CD14-positive monocyte (primary cell): Measurements from ENCODE around the gene ILDR2. TPM values are rescaled to one million over a fixed set of nuclear protein-coding genes. Genes with fewer than 3 reads are reported as not detected.

Experiments
- DNase-seq, 3 donors: peaks; one replicate each; pipeline ENCODE4 v3.0.0-alpha.2; 2011 to 2022
- H2AFZ ChIP-seq: 2 replicates; pipeline ENCODE4 v1.6.0; 2012; ENCODE audit warnings: mild to moderate bottlenecking, low read depth, low read length, inconsistent platforms; ENCODE audit not compliant: insufficient read depth, poor library complexity, severe bottlenecking
- H3K27ac ChIP-seq, 2 donors: 1 replicate in 1 of 2; 2 replicates in 1 of 2; pipeline ENCODE4 v1.5.1; 2012 to 2013; ENCODE audit warnings: low read length in 2 of 2, control low read depth in 1 of 2, inconsistent platforms in 1 of 2, low read depth in 1 of 2, mild to moderate bottlenecking in 1 of 2
- H3K27me3 ChIP-seq, 2 donors: one replicate each; pipeline versions ENCODE4 v1.6.0 to v1.6.1; 2011 to 2013; ENCODE audit warnings: low read length in 2 of 2; ENCODE audit not compliant: control insufficient read depth in 2 of 2, insufficient read depth in 2 of 2
- H3K36me3 ChIP-seq, 2 donors: replicated peaks in 1 of 2; 1 replicate in 1 of 2; 2 replicates in 1 of 2; pipeline versions ENCODE4 v1.5.1 to v1.6.1; 2012 to 2013; ENCODE audit warnings: low read length in 2 of 2, control low read depth in 1 of 2, inconsistent platforms in 1 of 2, mild to moderate bottlenecking in 1 of 2; ENCODE audit not compliant: insufficient read depth in 2 of 2, control insufficient read depth in 1 of 2
- H3K4me1 ChIP-seq, 2 donors: 1 replicate in 1 of 2; 2 replicates in 1 of 2; pipeline versions ENCODE4 v1.5.1 to v1.6.1; 2012 to 2013; ENCODE audit warnings: low read length in 2 of 2, control low read depth in 1 of 2, inconsistent platforms in 1 of 2, mild to moderate bottlenecking in 1 of 2, moderate library complexity in 1 of 2; ENCODE audit not compliant: insufficient read depth in 2 of 2, control insufficient read depth in 1 of 2
- H3K4me2 ChIP-seq: replicated peaks from 2 replicates; pipeline ENCODE3; 2012; ENCODE audit warnings: low read length, moderate library complexity, mild to moderate bottlenecking; ENCODE audit not compliant: poor library complexity, severe bottlenecking; ENCODE audit errors: extremely low read depth
- H3K4me3 ChIP-seq, 3 experiments: fragments of 200-600 bp in 1 of 3; sonication (generic) in 1 of 3; replicated peaks in 1 of 3; 1 replicate in 2 of 3; 2 replicates in 1 of 3; pipeline ENCODE4 v1.5.1; 2011 to 2013; ENCODE audit warnings: low read length in 3 of 3, mild to moderate bottlenecking in 3 of 3, control low read depth in 2 of 3, low read depth in 2 of 3, inconsistent platforms in 1 of 3, moderate library complexity in 1 of 3
- H3K79me2 ChIP-seq: 2 replicates; pipeline ENCODE4 v1.6.0; 2012; ENCODE audit warnings: mild to moderate bottlenecking, control low read depth, inconsistent platforms, low read length, moderate library complexity; ENCODE audit not compliant: insufficient read depth
- H3K9ac ChIP-seq: 2 replicates; pipeline ENCODE4 v1.6.0; 2017; ENCODE audit warnings: low read length, mild to moderate bottlenecking; ENCODE audit not compliant: insufficient read depth, poor library complexity, severe bottlenecking
- H3K9me3 ChIP-seq, 2 donors: replicated peaks in 1 of 2; 1 replicate in 1 of 2; 2 replicates in 1 of 2; pipeline versions ENCODE4 v1.5.1 to v1.6.1; 2012 to 2013; ENCODE audit warnings: low read length in 2 of 2, control low read depth in 1 of 2; ENCODE audit not compliant: control insufficient read depth in 1 of 2, insufficient read depth in 1 of 2
- H4K20me1 ChIP-seq: 2 replicates; pipeline ENCODE4 v1.6.0; 2012; ENCODE audit warnings: mild to moderate bottlenecking, low read length, control low read depth, moderate library complexity; ENCODE audit not compliant: insufficient read depth
- H3K27ac Mint-ChIP-seq, 7 donors: one replicate each; pipeline ENCODE4 v1.8.0; 2020; ENCODE audit warnings: mild to moderate bottlenecking in 7 of 7, mixed read lengths in 7 of 7, moderate library complexity in 6 of 7, inconsistent platforms in 2 of 7
- H3K27me3 Mint-ChIP-seq, 3 donors: one replicate each; pipeline ENCODE4 v1.8.0; 2021 to 2022; ENCODE audit warnings: low read depth in 3 of 3, mild to moderate bottlenecking in 3 of 3, mixed read lengths in 3 of 3, moderate library complexity in 3 of 3, inconsistent platforms in 1 of 3
- H3K36me3 Mint-ChIP-seq, 2 donors: one replicate each; pipeline ENCODE4 v1.8.0; 2020; ENCODE audit warnings: mixed read lengths in 2 of 2, inconsistent platforms in 1 of 2, mild to moderate bottlenecking in 1 of 2
- H3K4me1 Mint-ChIP-seq: one replicate; pipeline ENCODE4 v1.8.0; 2020; ENCODE audit warnings: mild to moderate bottlenecking, mixed read lengths
- H3K4me3 Mint-ChIP-seq, 2 donors: one replicate each; pipeline ENCODE4 v1.8.0; 2020; ENCODE audit warnings: mild to moderate bottlenecking in 2 of 2, mixed read lengths in 2 of 2, moderate library complexity in 1 of 2
- H3K9me3 Mint-ChIP-seq, 7 donors: one replicate each; pipeline ENCODE4 v1.8.0; 2020 to 2022; ENCODE audit warnings: mixed read lengths in 7 of 7, mild to moderate bottlenecking in 6 of 7, moderate library complexity in 6 of 7, inconsistent platforms in 2 of 7
- CTCF ChIP-seq: fragments of 200-600 bp; IDR thresholded peaks from one replicate; pipeline ENCODE4 v1.8.0; 2022; ENCODE audit warnings: antibody characterized with exemption, mild to moderate bottlenecking
- WGBS: methylation state at CpG from one replicate; pipeline ENCODE4 v1.1.5; 2013; ENCODE audit warnings: missing lambda C conversion rate; ENCODE audit not compliant: insufficient coverage; 5-methylcytosine and 5-hydroxymethylcytosine counted together
- intact Hi-C, 2 donors: fragments of 100-400 bp; cut with micrococcal nuclease; formaldehyde crosslinking; loops; one replicate each; pipeline versions ENCODE4 v1.15.0 to v1.15.1; 2023
- polyA plus RNA-seq, 3 donors: library from polyadenylated mRNA; depleted of rRNA in 1 of 3; unstranded in 2 of 3; stranded (reverse) in 1 of 3; fragments of 300-500 nt in 2 of 3; fragments of >200 nt in 1 of 3; fragmentation: Illumina TruSeq in 2 of 3; gene quantifications; 1 replicate in 2 of 3; 2 replicates in 1 of 3; pipeline ENCODE4 v1.2.3, GENCODE V29; 2012 to 2021

ILDR2 gene
- polyA plus RNA-seq, 3 donors: not detected

- peaks cover 20% of the 10 kb centered on the region for H3K4me1 Mint-ChIP-seq
- peak overlapping the region in 1 of 2 donors; percentile 9 for H3K27ac ChIP-seq
- no peak for TF ChIP-seq CTCF
- H3K36me3 Mint-ChIP-seq: no peaks in the 10 kb centered on the region
- peaks cover 5 to 17% of the 10 kb centered on the region in 2 donors for H3K4me1 ChIP-seq
- no peaks in the 10 kb centered on the region for H3K9me3 ChIP-seq
- DNase-seq: peak in 2 of 3 donors; percentile 2 to 3
- peak overlapping the region; percentile 45 for H3K4me2 ChIP-seq
- H3K9ac ChIP-seq: peak overlapping the region; percentile 12
- H3K9me3 Mint-ChIP-seq: peaks cover 0 to 3% (median 0%) of the 10 kb centered on the region in 7 donors
- intact Hi-C loops: no loop called here
- WGBS: no CpG with 5 or more reads among the region's 6 CpGs
- H3K27me3 ChIP-seq: no peaks in the 10 kb centered on the region
- H3K4me3 ChIP-seq: peak overlapping the region in 1 of 3 experiments; percentile 44
- H3K79me2 ChIP-seq: no peaks in the 10 kb centered on the region
- no peaks in the 10 kb centered on the region for H3K27me3 Mint-ChIP-seq
- peak overlapping the region in 1 of 2 donors; percentile 26 for H3K4me3 Mint-ChIP-seq
- no peak overlapping the region for H2AFZ ChIP-seq
- H3K36me3 ChIP-seq: no peaks in the 10 kb centered on the region
- H4K20me1 ChIP-seq: no peaks in the 10 kb centered on the region
- peak overlapping the region in 2 of 7 donors; percentile 31 to 39 for H3K27ac Mint-ChIP-seq
These were observed 40.9 kb upstream of the ILDR2 start for GRCh38 chr1:167016100-167016750.

GRCh38 chr1:167013108-167013929 is 38.0 kb upstream of the ILDR2 start:
- no peak for DNase-seq
- Mint-ChIP-seq H3K4me1 (peaks cover 28% of the 10 kb centered on the region), H3K9me3 (peaks cover 0 to 3% (median 0%) of the 10 kb centered on the region in 7 donors), H3K4me3 (no peak overlapping the region), H3K27ac (no peak overlapping the region), H3K27me3 (no peaks in the 10 kb centered on the region), H3K36me3 (no peaks in the 10 kb centered on the region)
- Histone ChIP-seq H3K27ac (no peak overlapping the region), H4K20me1 (no peaks in the 10 kb centered on the region), H3K79me2 (no peaks in the 10 kb centered on the region), H3K4me1 (peaks cover 11 to 28% of the 10 kb centered on the region in 2 donors), H3K9me3 (no peaks in the 10 kb centered on the region), H3K4me2 (no peak overlapping the region), H3K36me3 (no peaks in the 10 kb centered on the region), H3K4me3 (no peak overlapping the region), H2AFZ (peak overlapping the region; percentile 43), H3K9ac (no peak overlapping the region), H3K27me3 (no peaks in the 10 kb centered on the region)
- TF ChIP-seq CTCF: no peak
- intact Hi-C loops: no loop called here
- 89% methylated on average over 5 of the region's 8 CpGs for WGBS
